Medulla oblongata (tissue), 1 donor: ENCODE data around the gene HDAC7.
"Not testable (repeated sequence)": the region's sequence is repeated elsewhere in the genome, so short reads cannot be mapped to it uniquely, and the experiment has no call there.

Experiments
- DNase-seq: peaks from one replicate; pipeline ENCODE4 v3.0.0-alpha.2; 2015; ENCODE audit errors: extremely low spot score

Gene HDAC7

DNA sequence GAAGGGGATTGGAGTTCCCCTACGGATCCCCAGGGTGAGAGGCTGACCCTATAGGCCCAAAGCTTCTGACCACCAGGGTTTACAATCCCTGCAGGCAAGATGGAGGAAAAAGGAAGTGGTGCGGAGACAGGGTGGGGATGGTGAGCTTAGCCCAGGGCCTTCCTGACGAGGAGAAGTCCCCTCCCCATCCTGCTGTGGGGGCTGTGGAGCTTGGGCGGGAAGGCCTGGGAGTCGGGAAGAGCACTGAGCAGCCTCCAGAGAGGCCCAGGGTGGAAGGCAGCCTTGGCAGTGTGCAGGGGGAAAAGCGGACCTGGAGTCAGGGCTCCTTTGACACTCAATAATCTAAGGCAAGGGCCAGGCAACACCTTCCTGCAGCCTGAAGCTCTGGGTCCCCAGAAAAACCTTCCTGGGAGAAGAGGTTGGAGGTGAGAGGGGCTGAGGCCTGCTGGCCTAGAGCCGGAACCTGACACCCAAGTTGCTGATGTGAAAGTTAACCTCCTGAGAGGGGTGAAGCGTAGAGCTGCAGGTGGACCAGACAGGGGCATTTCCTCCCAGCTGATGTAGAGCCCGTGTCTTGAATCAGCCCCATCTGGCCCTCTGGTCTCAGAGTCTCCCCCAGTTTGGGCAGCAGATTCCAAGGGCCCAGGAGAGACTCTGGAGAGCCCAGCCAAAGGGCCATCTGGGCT, 6.0 kb downstream of the HDAC7 start:
- DNase-seq, result peak; percentile 48

DNA sequence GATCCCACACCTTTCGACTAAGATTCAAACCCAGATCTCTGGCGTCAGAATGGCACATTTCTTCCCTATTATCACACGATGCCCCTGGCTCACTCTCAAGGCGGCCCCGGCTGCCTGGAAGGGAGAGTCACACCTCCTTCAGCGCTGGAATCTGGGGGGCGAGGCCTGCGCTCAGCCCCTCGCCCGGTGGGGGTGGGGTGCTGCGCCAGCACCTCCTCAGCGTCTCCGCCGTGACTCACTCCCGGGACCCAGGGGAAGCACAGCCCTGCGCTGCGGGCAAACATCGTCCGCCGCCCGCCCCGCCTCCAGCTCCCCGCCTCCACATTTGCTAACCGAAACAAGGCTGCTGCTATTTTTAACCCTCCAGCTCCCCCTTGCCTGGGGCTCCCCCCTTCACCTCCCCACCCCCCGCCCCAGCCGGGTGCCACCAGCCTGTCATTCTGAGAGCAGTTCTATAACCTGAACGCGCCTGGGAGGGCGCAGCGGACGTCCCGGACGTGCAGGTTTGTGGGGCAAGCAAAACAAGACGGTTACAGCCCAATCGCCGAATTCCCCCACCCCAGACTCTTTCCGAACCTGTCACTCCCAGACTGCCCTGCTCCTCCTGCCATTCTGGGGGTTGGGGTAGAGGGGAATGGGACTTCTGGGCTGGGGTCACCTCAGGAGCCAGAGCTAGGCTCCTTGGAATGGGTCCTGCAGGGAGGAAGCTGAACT, 6.7 kb downstream of the HDAC7 start:
- peak; percentile 64 for DNase-seq

- peak; percentile 51 for DNase-seq
Measured at GRCh38 chr12:47811581-47812484, 7.9 kb downstream of the HDAC7 start.

DNA sequence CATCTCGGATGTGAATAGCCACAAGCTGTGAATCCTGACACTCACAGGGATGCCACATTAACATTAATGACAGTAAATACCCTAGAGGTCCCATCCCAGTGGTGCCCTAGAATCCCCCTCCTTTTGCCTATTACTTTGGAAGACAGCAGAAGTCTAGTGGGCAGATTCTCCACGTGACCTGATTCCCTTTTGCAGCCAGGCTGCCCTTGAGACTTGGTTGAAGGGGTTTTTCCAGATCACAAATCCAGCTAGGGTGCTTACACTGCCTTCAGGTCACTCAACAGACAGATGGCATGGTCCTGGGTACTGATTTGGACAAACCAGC, 8.7 kb downstream of the HDAC7 start:
- DNase-seq, result peak; percentile 40

DNA sequence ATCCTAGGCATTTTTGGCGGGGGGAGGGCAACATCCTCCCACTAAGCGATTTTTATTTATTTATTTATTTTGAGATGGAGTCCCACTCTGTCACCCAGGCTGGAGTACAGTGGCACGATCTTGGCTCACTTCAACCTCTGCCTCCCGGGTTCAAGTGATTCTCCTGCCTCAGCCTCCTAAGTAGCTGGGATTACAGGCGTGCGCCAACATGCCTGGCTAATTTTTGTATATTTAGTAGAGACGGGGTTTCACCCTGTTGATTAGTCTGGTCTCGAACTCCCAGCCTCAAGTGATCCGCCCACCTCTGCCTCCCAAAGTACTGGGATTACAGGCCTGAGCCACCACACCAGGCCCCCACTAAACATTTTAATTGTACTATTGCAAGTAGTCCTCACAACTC, 10.2 kb downstream of the HDAC7 start:
- not testable (repeated sequence) for DNase-seq

- no peak for DNase-seq
Measured at GRCh38 chr12:47808574-47809365, 10.9 kb downstream of the HDAC7 start.

DNA sequence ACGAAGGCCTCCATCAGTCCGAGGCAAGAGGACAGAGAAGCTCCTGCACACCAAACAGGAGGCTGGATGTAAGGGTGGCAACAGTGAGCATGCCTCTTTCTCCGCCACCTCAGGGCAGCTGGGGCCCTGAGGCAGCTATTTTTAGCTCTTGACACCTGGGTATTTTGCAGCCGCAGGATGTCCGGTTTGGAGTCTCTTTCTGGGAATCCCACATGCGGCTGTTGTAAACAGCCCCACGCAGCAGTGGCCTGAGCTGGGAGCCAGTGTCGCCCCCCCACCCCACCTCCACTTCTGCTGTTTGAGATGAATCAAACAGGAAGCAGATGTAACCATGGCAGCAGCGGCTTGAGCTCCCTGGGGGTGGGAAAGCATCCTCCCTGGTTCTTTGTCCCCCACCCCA, 11.7 kb downstream of the HDAC7 start:
- DNase-seq, result no peak

DNA sequence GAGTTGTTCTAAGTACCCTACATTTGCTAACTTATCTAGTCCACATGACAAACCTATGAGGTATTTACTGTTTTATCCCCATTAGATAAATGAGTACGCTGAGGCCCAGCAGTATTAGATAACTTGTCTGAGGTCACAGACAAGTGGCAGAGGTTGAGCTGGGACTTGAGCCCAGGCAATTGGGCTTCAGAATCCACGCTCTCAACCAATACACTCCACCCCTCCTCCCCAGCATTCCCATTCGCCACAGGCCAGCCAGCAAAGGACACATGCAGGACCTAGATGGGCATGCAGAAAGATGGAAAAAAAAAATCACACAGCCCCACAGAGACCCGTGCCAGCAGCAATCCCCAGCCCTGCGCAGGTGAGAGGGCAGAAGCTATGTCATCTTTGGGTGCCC, 12.4 kb downstream of the HDAC7 start:
- DNase-seq, result no peak

DNA sequence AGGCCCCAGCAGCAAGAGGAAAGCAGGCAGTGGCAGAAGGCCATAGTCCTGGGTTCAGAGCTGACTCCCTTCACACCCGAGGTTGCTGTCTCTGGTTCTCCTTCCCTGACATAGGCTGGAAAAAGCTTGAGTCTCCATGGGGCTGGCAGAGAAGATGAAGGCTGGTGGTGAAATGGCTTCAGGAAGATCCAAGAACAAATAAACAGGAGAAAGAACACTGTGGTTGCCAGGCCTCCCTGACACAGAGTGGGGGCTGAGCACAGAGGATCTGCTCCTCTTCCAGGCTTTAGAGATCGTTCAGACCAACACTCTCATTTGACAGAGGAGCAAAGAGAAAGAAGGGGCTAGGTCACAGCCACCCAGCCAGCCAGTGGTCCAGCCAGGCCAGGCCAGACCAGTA, 14.3 kb downstream of the HDAC7 start:
- DNase-seq, result no peak

- DNase-seq, result no peak
Measured at GRCh38 chr12:47804171-47804570, 15.5 kb downstream of the HDAC7 start.

DNA sequence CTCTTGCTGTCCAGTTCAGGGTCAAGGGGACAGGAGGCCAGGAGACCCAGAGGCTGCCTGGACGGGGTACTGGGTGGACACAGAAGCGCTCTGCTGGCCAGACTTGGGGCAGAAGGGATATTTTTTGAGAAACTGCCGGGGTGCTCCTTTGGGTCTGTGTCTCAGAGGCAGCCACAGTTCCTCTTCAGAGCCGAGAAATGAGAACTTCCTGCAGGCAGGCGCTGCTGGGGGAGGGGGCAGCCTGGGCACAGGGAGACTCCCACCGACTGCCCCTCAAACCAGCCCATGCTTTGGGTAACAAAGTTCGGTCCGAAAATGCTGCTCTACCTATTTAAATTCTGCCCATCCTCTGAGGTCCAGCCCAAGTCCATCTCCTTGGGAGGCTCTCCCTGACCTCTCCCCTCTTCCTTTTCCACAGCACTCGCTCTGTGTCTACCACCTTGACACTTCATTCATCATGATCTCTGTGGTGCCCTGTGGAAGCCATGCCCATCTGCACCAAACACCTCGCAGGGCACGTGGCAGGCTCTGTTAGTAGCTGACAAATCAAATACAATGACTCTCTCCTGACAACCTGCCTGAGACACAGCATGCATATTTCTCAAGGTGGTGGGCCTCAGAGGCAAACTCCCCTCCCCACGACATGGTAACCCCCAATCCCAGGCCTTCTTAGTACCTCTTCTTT, 16.4 kb downstream of the HDAC7 start:
- no peak for DNase-seq

DNA sequence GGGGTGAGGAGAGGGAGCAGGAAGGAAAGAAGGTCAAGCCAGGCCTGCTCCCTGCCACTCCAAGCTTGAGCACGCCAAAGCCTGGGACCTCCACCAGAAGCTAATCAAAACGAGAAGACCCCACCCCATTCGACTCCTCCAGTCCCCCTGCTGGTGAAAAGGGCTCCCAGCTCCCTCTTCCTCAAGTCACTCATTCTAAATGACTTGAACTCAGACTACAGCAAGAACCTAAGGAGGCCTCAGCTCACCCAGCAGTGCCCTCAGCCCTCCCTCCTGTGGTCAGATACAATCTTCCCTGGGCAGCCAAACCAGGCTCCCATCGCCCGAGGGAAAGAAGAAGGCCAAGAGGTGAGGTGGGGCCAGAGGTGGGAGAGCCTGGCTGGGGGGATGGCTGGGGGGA, 17.4 kb downstream of the HDAC7 start:
- DNase-seq, result no peak

GRCh38 chr12:47801904-47802246, 17.8 kb downstream of the HDAC7 start:
- no peak for DNase-seq

DNA sequence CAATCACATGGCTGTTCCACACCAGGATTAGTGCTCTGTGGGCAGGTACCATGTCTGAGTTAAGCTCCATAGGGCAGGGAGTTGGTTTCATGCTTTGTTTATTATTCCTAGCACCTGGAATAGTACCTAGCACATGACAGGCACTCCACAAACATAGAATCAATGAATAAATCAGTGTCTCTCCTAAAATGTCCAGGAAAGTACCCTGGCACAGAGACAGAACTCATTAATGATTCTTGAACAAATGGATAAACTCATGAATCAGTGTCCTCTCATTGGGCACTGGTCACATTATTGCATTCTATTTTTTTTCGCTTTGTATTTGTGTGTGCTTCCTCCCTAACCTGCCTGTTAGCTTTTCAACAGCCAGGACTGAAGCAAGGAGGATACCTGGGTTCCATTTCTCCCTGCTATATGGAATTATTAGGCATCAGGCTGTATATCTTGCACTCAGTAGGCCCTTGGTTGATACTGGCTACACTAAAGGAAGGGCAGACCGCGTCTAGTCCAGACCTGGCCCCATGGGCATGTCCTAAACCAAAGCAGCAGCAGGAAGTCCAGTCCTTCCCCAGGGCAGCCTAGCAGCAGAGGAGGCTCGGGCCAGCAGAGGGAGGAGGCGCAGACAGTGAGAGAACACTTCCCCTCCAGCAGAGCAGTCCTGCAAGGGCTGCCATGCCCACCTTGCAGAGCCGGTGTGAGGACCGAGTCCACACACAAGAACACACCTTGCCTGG, 18.4 kb downstream of the HDAC7 start:
- DNase-seq, result peak; percentile 53

DNA sequence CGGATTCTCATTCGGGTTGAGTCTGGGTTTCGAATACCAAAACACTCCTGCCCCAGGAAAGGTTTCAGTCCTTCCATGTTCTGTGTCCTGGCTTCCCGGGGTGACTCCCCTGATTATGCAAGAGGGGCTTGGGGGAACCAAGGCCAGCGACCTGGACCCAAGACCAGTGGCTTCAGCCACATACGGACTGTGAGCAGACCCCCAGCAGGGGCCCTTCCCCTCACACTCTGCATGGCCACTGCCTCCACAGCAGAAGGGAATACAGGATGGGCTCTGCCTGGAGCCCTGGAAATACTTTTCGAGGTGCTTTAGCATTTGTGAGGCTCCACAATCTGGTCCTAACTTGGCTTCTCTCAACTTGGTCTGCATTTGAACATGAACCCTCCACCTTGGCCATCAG, 19.1 kb downstream of the HDAC7 start:
- DNase-seq, result no peak

DNA sequence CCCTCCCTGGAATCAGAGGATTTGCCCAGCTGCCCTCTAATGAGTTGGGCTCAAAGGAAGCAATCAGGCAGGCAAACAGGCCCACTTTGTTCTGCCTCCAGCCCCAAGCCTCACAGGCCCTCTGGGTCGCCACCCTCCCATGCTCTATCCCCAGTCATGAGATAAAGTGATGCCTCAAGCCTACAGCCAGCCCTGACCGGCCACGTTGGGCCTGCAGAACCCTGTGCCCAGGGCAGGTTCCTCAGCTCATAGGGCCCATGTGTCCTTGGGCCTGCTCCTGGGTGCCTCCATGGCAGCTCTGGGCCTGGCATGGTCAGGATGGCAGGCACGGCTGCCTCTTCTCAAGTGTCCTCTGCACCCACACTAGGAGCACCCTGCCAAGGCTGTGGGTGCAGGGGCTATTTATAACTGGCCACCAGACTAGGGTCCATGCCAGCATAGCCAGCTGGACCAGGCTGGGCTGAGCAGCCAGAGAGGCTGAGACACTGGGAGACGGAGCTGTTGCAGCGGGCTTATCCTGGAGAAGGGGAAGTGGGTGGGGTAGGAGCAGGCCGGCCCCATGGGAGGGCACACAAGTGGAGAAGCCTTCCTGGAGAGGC, 20.2 kb downstream of the HDAC7 start:
- peak; percentile 82 for DNase-seq

- no peak for DNase-seq
Measured at GRCh38 chr12:47798382-47798948, 21.2 kb downstream of the HDAC7 start.

DNA sequence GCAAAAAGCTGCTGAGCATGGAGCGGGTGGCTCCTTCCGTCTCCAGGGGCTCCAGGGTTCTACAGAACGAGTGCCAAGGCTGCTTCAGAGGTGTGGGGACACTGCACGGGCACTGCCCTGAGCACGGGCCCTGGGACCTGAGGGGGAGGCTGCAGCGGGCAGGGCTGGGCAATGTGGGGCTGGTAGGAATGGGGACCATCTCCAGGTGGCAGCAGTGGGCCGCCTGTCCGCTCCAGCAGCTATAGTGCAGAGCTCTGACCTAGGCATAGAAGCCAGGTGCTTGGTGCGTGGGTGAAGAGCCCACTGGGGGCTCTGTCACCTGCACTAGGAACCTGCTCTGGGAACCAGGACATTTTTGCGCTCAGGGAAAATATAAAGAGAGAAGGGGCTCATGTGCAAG, 22.3 kb downstream of the HDAC7 start:
- peak; percentile 27 for DNase-seq

- DNase-seq, result no peak
Measured at GRCh38 chr12:47795814-47796411, 23.8 kb downstream of the HDAC7 start.
